ENCODE data around the gene HAO1.

HAO1 gene

GRCh38 chr20:7933346-7933745 is 6.9 kb downstream of the HAO1 start:
- in situ Hi-C loops (cut with MboI; ENCODE audit: low sequenced_read_pairs), result loop anchor here (25.0 kb wide), 1 partner anchor 779 kb away; no protein-coding TSS in a partner anchor

GRCh38 chr20:7930343-7930742 is 9.9 kb downstream of the HAO1 start:
- in situ Hi-C loops (cut with MboI; ENCODE audit: low sequenced_read_pairs), result loop anchor here (25.0 kb wide), 1 partner anchor 782 kb away; no protein-coding TSS in a partner anchor

- in situ Hi-C loops (cut with MboI; ENCODE audit: low sequenced_read_pairs), result loop anchor here (25.0 kb wide), 1 partner anchor 786 kb away; no protein-coding TSS in a partner anchor
These were observed 13.5 kb downstream of the HAO1 start for GRCh38 chr20:7926767-7927166.

- in situ Hi-C loops (cut with MboI; ENCODE audit: low sequenced_read_pairs), result loop anchor here (25.0 kb wide), 1 partner anchor 786 kb away; no protein-coding TSS in a partner anchor
These were observed 13.9 kb downstream of the HAO1 start for GRCh38 chr20:7926323-7926722.

GRCh38 chr20:7924692-7925091 is 15.6 kb downstream of the HAO1 start:
- in situ Hi-C loops (cut with MboI; ENCODE audit: low sequenced_read_pairs), result loop anchor here (25.0 kb wide), 1 partner anchor 788 kb away; no protein-coding TSS in a partner anchor

GRCh38 chr20:7916648-7917047 is 23.6 kb downstream of the HAO1 start:
- in situ Hi-C loops (cut with MboI; ENCODE audit: low sequenced_read_pairs), result no loop called here

- in situ Hi-C loops (cut with MboI; ENCODE audit: low sequenced_read_pairs), result no loop called here
These were observed 27.7 kb downstream of the HAO1 start for GRCh38 chr20:7912551-7912950.

- in situ Hi-C loops (cut with MboI; ENCODE audit: low sequenced_read_pairs), result no loop called here
These were observed 28.5 kb downstream of the HAO1 start for GRCh38 chr20:7911586-7912330.

GRCh38 chr20:7908905-7909304 is 31.4 kb downstream of the HAO1 start:
- in situ Hi-C loops (cut with MboI; ENCODE audit: low sequenced_read_pairs), result no loop called here

GRCh38 chr20:7903429-7903828 is 36.8 kb downstream of the HAO1 start:
- in situ Hi-C loops (cut with MboI; ENCODE audit: low sequenced_read_pairs), result no loop called here

GRCh38 chr20:7902879-7903278 is 37.4 kb downstream of the HAO1 start:
- in situ Hi-C loops (cut with MboI; ENCODE audit: low sequenced_read_pairs), result no loop called here

- in situ Hi-C loops (cut with MboI; ENCODE audit: low sequenced_read_pairs), result no loop called here
These were observed 42.4 kb downstream of the HAO1 start for GRCh38 chr20:7897781-7898364.

GRCh38 chr20:7893014-7893730 is 47.1 kb downstream of the HAO1 start:
- in situ Hi-C loops (cut with MboI; ENCODE audit: low sequenced_read_pairs), result no loop called here

GRCh38 chr20:7891705-7892104 is 48.6 kb downstream of the HAO1 start:
- in situ Hi-C loops (cut with MboI; ENCODE audit: low sequenced_read_pairs), result no loop called here

GRCh38 chr20:7889736-7890135 is 50.5 kb downstream of the HAO1 start:
- in situ Hi-C loops (cut with MboI; ENCODE audit: low sequenced_read_pairs), result no loop called here

GRCh38 chr20:7883741-7884140 is 56.5 kb downstream of the HAO1 start:
- in situ Hi-C loops (cut with MboI; ENCODE audit: low sequenced_read_pairs), result no loop called here

GRCh38 chr20:7883309-7883708 is 56.9 kb downstream of the HAO1 start:
- in situ Hi-C loops (cut with MboI; ENCODE audit: low sequenced_read_pairs), result no loop called here

- in situ Hi-C loops (cut with MboI; ENCODE audit: low sequenced_read_pairs), result no loop called here
These were observed 58.2 kb downstream of the HAO1 start for GRCh38 chr20:7882076-7882475.

- in situ Hi-C loops (cut with MboI; ENCODE audit: low sequenced_read_pairs), result no loop called here
These were observed 58.7 kb downstream of the HAO1 start for GRCh38 chr20:7881551-7881950.

GRCh38 chr20:7879883-7880282 is 60.4 kb downstream of the HAO1 start:
- in situ Hi-C loops (cut with MboI; ENCODE audit: low sequenced_read_pairs), result no loop called here

GRCh38 chr20:7868108-7868507 is 72.2 kb downstream of the HAO1 start:
- in situ Hi-C loops (cut with MboI; ENCODE audit: low sequenced_read_pairs), result no loop called here

- in situ Hi-C loops (cut with MboI; ENCODE audit: low sequenced_read_pairs), result no loop called here
These were observed 74.0 kb downstream of the HAO1 start for GRCh38 chr20:7866285-7866684.
